Measurements from ENCODE around the gene OR6Q1. TPM values are rescaled to one million over a fixed set of nuclear protein-coding genes. Genes with fewer than 3 reads are reported as not detected.
A peak's percentile ranks its signal among the peaks of the same experiment; 100 is the strongest.

The OR6Q1 gene
- total RNA-seq, 4 donors from 2014 or later = not detected

- 67 to 73% methylated on average over 5 of the region's 5 CpGs for WGBS, 2 donors
- Histone ChIP-seq H3K27ac (no peak overlapping the region), H3K9me3 (no peaks in the 10 kb centered on the region), H3K4me3 (no peak overlapping the region), H3K27me3 (no peaks in the 10 kb centered on the region), H3K4me1 (peaks cover 0 to 7% (median 0%) of the 10 kb centered on the region in 3 donors), H3K36me3 (no peaks in the 10 kb centered on the region)
- no peak for TF ChIP-seq POLR2A (IDR thresholded peaks at IDR 0.05)
- no peak for DNase-seq
- intact Hi-C loops (cut with DNase I) = no loop called here
Observed at GRCh38 chr11:58000699-58001098, 30.1 kb upstream of the OR6Q1 start.

- peak overlapping the region in 1 of 4 donors; percentile 36 for H3K27ac ChIP-seq
Observed at GRCh38 chr11:58003036-58003435, 27.7 kb upstream of the OR6Q1 start.

GRCh38 chr11:58003591-58003990 is 27.2 kb upstream of the OR6Q1 start:
- DNase-seq = no peak
- Histone ChIP-seq H3K27me3 (no peaks in the 10 kb centered on the region), H3K36me3 (no peaks in the 10 kb centered on the region), H3K4me3 (no peak overlapping the region), H3K4me1 (peaks cover 0 to 13% (median 4%) of the 10 kb centered on the region in 3 donors), H3K9me3 (no peaks in the 10 kb centered on the region), H3K27ac (peak overlapping the region in 2 of 4 donors; percentile 21 to 36)
- intact Hi-C loops (cut with DNase I) = no loop called here
- TF ChIP-seq CTCF (IDR thresholded peaks at IDR 0.05) (no peak), POLR2A (IDR thresholded peaks at IDR 0.05) (no peak)

More at GRCh38 chr11:58003036-58003435, 27.7 kb upstream of the OR6Q1 start:
- H3K36me3 ChIP-seq = no peaks in the 10 kb centered on the region
- H3K4me1 ChIP-seq = peaks cover 0 to 13% (median 4%) of the 10 kb centered on the region in 3 donors
- no peaks in the 10 kb centered on the region for H3K9me3 ChIP-seq
- intact Hi-C loops (cut with DNase I) = no loop called here
- 56 to 63% methylated on average over 2 of the region's 2 CpGs for WGBS, 2 donors
- DNase-seq = no peak
- TF ChIP-seq CTCF (IDR thresholded peaks at IDR 0.05) (no peak), POLR2A (IDR thresholded peaks at IDR 0.05) (no peak)
- no peak overlapping the region for H3K4me3 ChIP-seq
- H3K27me3 ChIP-seq = no peaks in the 10 kb centered on the region

- peak overlapping the region in 1 of 4 donors; percentile 36 for H3K27ac ChIP-seq
Observed at GRCh38 chr11:58004664-58005063, 26.1 kb upstream of the OR6Q1 start.

GRCh38 chr11:58006940-58007339 is 23.8 kb upstream of the OR6Q1 start:
- TF ChIP-seq POLR2A (IDR thresholded peaks at IDR 0.05) = no peak
- no peak for TF ChIP-seq CTCF (IDR thresholded peaks at IDR 0.05)
- intact Hi-C loops (cut with DNase I) = no loop called here
- H3K4me1 ChIP-seq = peaks cover 0 to 13% (median 4%) of the 10 kb centered on the region in 3 donors
- no peak overlapping the region for H3K27ac ChIP-seq
- WGBS, 2 donors = 38 to 65% methylated on average over 2 of the region's 2 CpGs
- no peak overlapping the region for H3K4me3 ChIP-seq
- no peaks in the 10 kb centered on the region for H3K27me3 ChIP-seq
- no peaks in the 10 kb centered on the region for H3K36me3 ChIP-seq
- no peaks in the 10 kb centered on the region for H3K9me3 ChIP-seq
- DNase-seq = no peak

More at GRCh38 chr11:58004664-58005063, 26.1 kb upstream of the OR6Q1 start:
- intact Hi-C loops (cut with DNase I) = no loop called here
- Histone ChIP-seq H3K4me1 (peaks cover 0 to 13% (median 4%) of the 10 kb centered on the region in 3 donors), H3K36me3 (no peaks in the 10 kb centered on the region), H3K27me3 (no peaks in the 10 kb centered on the region), H3K9me3 (no peaks in the 10 kb centered on the region), H3K4me3 (no peak overlapping the region)
- 50 to 70% methylated on average over 6 of the region's 6 CpGs for WGBS, 2 donors
- DNase-seq = no peak
- TF ChIP-seq CTCF (IDR thresholded peaks at IDR 0.05) (no peak), POLR2A (IDR thresholded peaks at IDR 0.05) (no peak)

GRCh38 chr11:58011771-58012170 is 19.0 kb upstream of the OR6Q1 start:
- H3K27me3 ChIP-seq = no peaks in the 10 kb centered on the region
- intact Hi-C loops (cut with DNase I) = no loop called here
- H3K4me3 ChIP-seq = no peak overlapping the region
- no peak overlapping the region for H3K27ac ChIP-seq
- WGBS, 2 donors = 81 to 86% methylated on average over 6 of the region's 6 CpGs
- no peaks in the 10 kb centered on the region for H3K9me3 ChIP-seq
- no peaks in the 10 kb centered on the region for H3K36me3 ChIP-seq
- H3K4me1 ChIP-seq = peaks cover 0 to 4% (median 2%) of the 10 kb centered on the region in 3 donors
- DNase-seq = no peak
- no peak for TF ChIP-seq POLR2A (IDR thresholded peaks at IDR 0.05)
- TF ChIP-seq CTCF (IDR thresholded peaks at IDR 0.05) = no peak

All from esophagus squamous epithelium (tissue), 5 donors.